H1 (cell line): Measurements from ENCODE around the gene MACROD1. TPM values are rescaled to one million over a fixed set of nuclear protein-coding genes. Genes with fewer than 3 reads are reported as not detected.

ENCODE experiments used
- CTCF ChIA-PET: fragments of 300-600 bp; sonication (Branson Sonifier 250); formaldehyde crosslinking; loops from one replicate; lab custom pipeline; 2021; ENCODE audit not compliant: partially characterized antibody; lab: Charles Lee
- POLR2A ChIA-PET: fragments of 300-600 bp; sonication (Branson Sonifier 250); formaldehyde crosslinking; loops from one replicate; lab custom pipeline; 2021; ENCODE audit warnings: inconsistent platforms; ENCODE audit not compliant: partially characterized antibody; lab: Charles Lee
- DNase-seq, 2 experiments: peaks; one replicate each; pipeline versions ENCODE4 v3.0.0 to v3.0.0-alpha.2; 2010 to 2022; ENCODE audit warnings: low spot score in 2 of 2, low read depth in 1 of 2, mixed read lengths in 1 of 2
- FAIRE-seq: peaks from 2 replicates; lab custom pipeline; 2011; peaks lifted over from hg19 to GRCh38; lab: Jason Lieb, UNC
- H2AFZ ChIP-seq: 2 replicates; pipeline ENCODE4 v1.8.1; 2012; ENCODE audit warnings: low read length, inconsistent platforms
- H2AK5ac ChIP-seq: 2 replicates; pipeline ENCODE4 v1.6.1; 2013; ENCODE audit warnings: low read depth, low read length
- H2BK120ac ChIP-seq: replicated peaks from 2 replicates; pipeline ENCODE3; 2013; ENCODE audit warnings: low read depth, low read length, inconsistent platforms
- H2BK12ac ChIP-seq: 2 replicates; pipeline ENCODE4 v1.6.1; 2013; ENCODE audit warnings: low read depth, low read length
- H2BK15ac ChIP-seq: 2 replicates; pipeline ENCODE4 v1.6.1; 2013; ENCODE audit warnings: low read length
- H2BK20ac ChIP-seq: 2 replicates; pipeline ENCODE4 v1.6.1; 2013; ENCODE audit warnings: low read length
- H2BK5ac ChIP-seq: 2 replicates; pipeline ENCODE4 v1.6.1; 2013; ENCODE audit warnings: low read depth, low read length
- H3K14ac ChIP-seq: 2 replicates; pipeline ENCODE4 v1.6.1; 2013; ENCODE audit warnings: inconsistent platforms; ENCODE audit not compliant: insufficient read length
- H3K18ac ChIP-seq: 2 replicates; pipeline ENCODE4 v1.6.1; 2013; ENCODE audit warnings: low read length; ENCODE audit errors: extremely low read depth
- H3K23ac ChIP-seq: 2 replicates; pipeline ENCODE4 v1.6.1; 2013; ENCODE audit warnings: inconsistent platforms; ENCODE audit not compliant: insufficient read length
- H3K23me2 ChIP-seq: 2 replicates; pipeline ENCODE4 v1.6.1; 2013; ENCODE audit warnings: low read depth, low read length
- H3K27ac ChIP-seq: 2 replicates; pipeline ENCODE4 v1.6.1; 2011; ENCODE audit warnings: low read depth, low read length, inconsistent platforms
- H3K27me3 ChIP-seq, 4 experiments: replicated peaks in 1 of 4; 1 replicate in 1 of 4; 2 replicates in 3 of 4; pipeline versions ENCODE4 v1.6.1 to v1.8.1; 2011 to 2013; ENCODE audit warnings: low read length in 3 of 4, mild to moderate bottlenecking in 3 of 4, inconsistent platforms in 2 of 4, mixed read lengths in 2 of 4, moderate library complexity in 1 of 4; ENCODE audit not compliant: control insufficient read depth in 3 of 4, insufficient read depth in 3 of 4; ENCODE audit errors: extremely low read depth in 1 of 4
- H3K36me3 ChIP-seq, 4 experiments: 2 replicates each; pipeline versions ENCODE4 v1.6.1 to v1.8.1; 2011 to 2013; ENCODE audit warnings: mild to moderate bottlenecking in 4 of 4, low read length in 3 of 4, moderate library complexity in 2 of 4, control low read depth in 1 of 4, inconsistent platforms in 1 of 4; ENCODE audit not compliant: insufficient read depth in 4 of 4, control insufficient read depth in 2 of 4
- H3K4ac ChIP-seq: replicated peaks from 2 replicates; pipeline ENCODE3; 2013; ENCODE audit warnings: low read length, low read depth, mixed read lengths, inconsistent platforms; ENCODE audit not compliant: insufficient read length
- H3K4me1 ChIP-seq, 4 experiments: replicated peaks in 1 of 4; 1 replicate in 1 of 4; 2 replicates in 3 of 4; pipeline versions ENCODE4 v1.6.1 to v1.8.1; 2011 to 2013; ENCODE audit warnings: low read length in 3 of 4, inconsistent platforms in 2 of 4, mixed read lengths in 1 of 4; ENCODE audit not compliant: insufficient read depth in 4 of 4, control insufficient read depth in 3 of 4
- H3K4me2 ChIP-seq, 2 experiments: 2 replicates each; pipeline versions ENCODE4 v1.6.1 to v1.8.1; 2011 to 2013; ENCODE audit warnings: low read depth in 2 of 2, low read length in 2 of 2, control low read depth in 1 of 2, inconsistent platforms in 1 of 2, mild to moderate bottlenecking in 1 of 2; ENCODE audit not compliant: insufficient read depth in 1 of 2
- H3K4me3 ChIP-seq, 4 experiments: fragments of 200-600, 300-600 bp in 1 of 4; sonication (generic), shearing (Covaris generic), sonication (Bioruptor Twin) in 1 of 4; 2 replicates each; pipeline versions ENCODE4 v1.5.1 to v1.8.1; 2011 to 2016; ENCODE audit warnings: low read length in 4 of 4, low read depth in 3 of 4, control low read depth in 2 of 4, inconsistent platforms in 2 of 4, mild to moderate bottlenecking in 2 of 4, mixed read lengths in 1 of 4, moderate library complexity in 1 of 4; ENCODE audit not compliant: insufficient read depth in 2 of 4; ENCODE audit errors: extremely low read depth in 1 of 4
- H3K56ac ChIP-seq: replicated peaks from 2 replicates; pipeline ENCODE3; 2013; ENCODE audit warnings: low read depth, mild to moderate bottlenecking, mixed read lengths, low read length, inconsistent platforms; ENCODE audit not compliant: insufficient read length
- H3K79me1 ChIP-seq: 2 replicates; pipeline ENCODE4 v1.6.1; 2013; ENCODE audit warnings: low read depth, low read length, control low read depth
- H3K79me2 ChIP-seq, 2 experiments: 2 replicates each; pipeline versions ENCODE4 v1.6.1 to v1.8.1; 2012 to 2013; ENCODE audit warnings: low read length in 2 of 2, mild to moderate bottlenecking in 2 of 2, inconsistent platforms in 1 of 2; ENCODE audit not compliant: insufficient read depth in 2 of 2, control insufficient read depth in 1 of 2
- H3K9ac ChIP-seq, 4 experiments: replicated peaks in 1 of 4; 1 replicate in 1 of 4; 2 replicates in 3 of 4; pipeline versions ENCODE4 v1.6.1 to v1.8.1; 2011 to 2013; ENCODE audit warnings: low read depth in 3 of 4, low read length in 3 of 4, control low read depth in 2 of 4, mild to moderate bottlenecking in 2 of 4, moderate library complexity in 2 of 4, inconsistent platforms in 1 of 4; ENCODE audit errors: extremely low read depth in 1 of 4
- H3K9me3 ChIP-seq, 2 experiments: 2 replicates each; pipeline versions ENCODE4 v1.6.1 to v1.8.1; 2012 to 2013; ENCODE audit warnings: mild to moderate bottlenecking in 2 of 2, moderate library complexity in 2 of 2, control low read depth in 1 of 2, inconsistent platforms in 1 of 2, low read depth in 1 of 2, low read length in 1 of 2, mixed read lengths in 1 of 2; ENCODE audit not compliant: insufficient read depth in 2 of 2
- H4K20me1 ChIP-seq, 2 experiments: replicated peaks in 1 of 2; 2 replicates each; pipeline versions ENCODE3 to v1.8.1; 2011 to 2013; ENCODE audit warnings: inconsistent platforms in 2 of 2, low read length in 2 of 2, mild to moderate bottlenecking in 1 of 2; ENCODE audit not compliant: insufficient read depth in 2 of 2, control insufficient read depth in 1 of 2
- H4K5ac ChIP-seq: 2 replicates; pipeline ENCODE4 v1.6.1; 2013; ENCODE audit warnings: low read length, low read depth, mixed read lengths, inconsistent platforms; ENCODE audit not compliant: insufficient read length
- H4K8ac ChIP-seq: 2 replicates; pipeline ENCODE4 v1.8.0; 2013; ENCODE audit warnings: mild to moderate bottlenecking, moderate library complexity, low read length, inconsistent platforms; ENCODE audit not compliant: insufficient read depth; ENCODE audit errors: extremely low read depth
- H4K91ac ChIP-seq: replicated peaks from 2 replicates; pipeline ENCODE3; 2013; ENCODE audit warnings: low read length, mixed read lengths, inconsistent platforms; ENCODE audit not compliant: insufficient read length
- BACH1 ChIP-seq: IDR thresholded peaks from 2 replicates; pipeline ENCODE4 v1.6.1; 2012; ENCODE audit warnings: low read length, improper control_type of control experiment
- SAP30 ChIP-seq: fragments of 300-600 bp; sonication (generic); IDR thresholded peaks from 2 replicates; pipeline ENCODE4 v1.7.1; 2012; ENCODE audit warnings: low read length, moderate library complexity, mild to moderate bottlenecking, inconsistent platforms; ENCODE audit not compliant: insufficient read depth, insufficient replicate concordance
- WGBS, 2 experiments: shearing (Covaris generic) in 1 of 2; methylation state at CpG; one replicate each; pipeline versions ENCODE4 v1.1.6 to v1.1.7; 2013 to 2015; ENCODE audit warnings: low lambda C conversion rate in 2 of 2, mixed read lengths in 2 of 2, inconsistent platforms in 1 of 2, low coverage in 1 of 2, missing lambda C conversion rate in 1 of 2; ENCODE audit not compliant: insufficient replicate concordance in 2 of 2, insufficient coverage in 1 of 2, insufficient read length in 1 of 2; ENCODE audit errors: extremely low coverage in 1 of 2, missing lambda C conversion rate in 1 of 2; 5-methylcytosine and 5-hydroxymethylcytosine counted together
- polyA plus RNA-seq, 7 experiments: library from polyadenylated mRNA; depleted of rRNA in 3 of 7; stranded (reverse) in 5 of 7; unstranded in 2 of 7; fragments of >200 nt in 5 of 7; fragments of 200-250 nt in 2 of 7; gene quantifications; 1 replicate in 5 of 7; 2 replicates in 1 of 7; 4 replicates in 1 of 7; pipeline versions ENCODE4 v1.2.1 to v1.2.3, GENCODE V29; 2011 to 2013; ENCODE audit warnings: missing spikeins in 2 of 7, mixed read lengths in 2 of 7
- total RNA-seq: library from RNA; stranded (reverse); fragmentation: NEBNext Ultra II Directional; extraction: Animal tissue kit (Norgen Biotek cat#: 25700); gene quantifications from 2 replicates; pipeline ENCODE4 v1.2.1, GENCODE V29; 2021

MACROD1 gene
- total and polyA plus RNA-seq, 2 of the 8 experiments (the other 6 are each of a cell fraction or from before 2014, with no cell fraction given), result 19.5 to 34.1 TPM

DNA sequence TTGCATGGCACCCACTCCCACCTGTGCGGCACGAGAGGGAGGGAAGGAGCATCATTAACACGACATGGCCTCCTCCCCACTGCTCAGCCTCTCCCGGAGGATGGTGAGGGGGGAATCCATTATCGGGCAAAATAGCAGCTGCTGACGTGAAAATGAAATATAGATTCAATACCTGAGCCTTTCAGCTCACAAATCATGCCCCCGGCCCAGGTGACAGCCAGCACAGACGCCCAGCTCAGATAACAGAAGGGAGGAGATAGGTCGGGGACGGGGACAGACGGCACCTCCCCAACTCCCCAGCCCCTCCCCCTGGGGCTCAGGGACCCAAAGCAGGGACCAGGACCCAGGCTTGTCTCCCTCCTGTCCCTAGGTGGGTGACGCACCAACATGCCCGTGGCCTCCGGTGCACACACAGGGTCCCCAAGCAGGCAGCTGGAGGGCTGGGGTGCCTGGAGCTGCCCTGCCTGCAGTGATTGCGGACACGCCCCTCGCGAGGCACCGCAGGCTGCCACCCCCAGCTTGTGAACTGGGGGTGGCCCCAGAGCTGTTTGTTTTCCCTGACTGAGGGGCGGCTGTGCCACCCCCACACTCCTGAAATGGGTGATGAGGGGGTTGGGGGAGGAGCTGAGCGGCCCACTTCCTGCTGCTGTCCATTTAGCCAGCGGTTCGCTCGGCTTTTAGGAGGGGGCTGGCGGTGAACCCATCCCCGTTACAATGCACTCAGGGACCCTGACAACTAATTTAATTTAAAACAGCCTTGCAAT lies 98.5 kb downstream of the MACROD1 start:
- H3K18ac ChIP-seq, result peak overlapping the region; percentile 71; the same call in 1 of the 2 replicates
- CTCF ChIA-PET, result interaction anchor here (0.5 to 1.6 kb wide), 12 partner anchors 11 to 175 kb away, joined by 3 to 9 read pairs (median 4); no protein-coding TSS in a partner anchor
- H2AFZ ChIP-seq, result no peak overlapping the region
- DNase-seq, result no peak
- no peak overlapping the region for H3K4me2 ChIP-seq
- H3K79me1 ChIP-seq, result 0 out of 2 replicates have a peak, but pooled peaks cover under 1% of the 10 kb centered on the region
- H3K27me3 ChIP-seq, result peaks cover under 1 to 64% (median 46%) of the 10 kb centered on the region in 4 experiments
- no peaks in the 10 kb centered on the region for H3K9me3 ChIP-seq
- no peak overlapping the region for H3K9ac ChIP-seq
- FAIRE-seq, result no peak
- no peaks in the 10 kb centered on the region for H3K36me3 ChIP-seq
- no peak overlapping the region for H4K5ac ChIP-seq
- H2BK20ac ChIP-seq, result no peak overlapping the region
- H3K4me1 ChIP-seq, result peaks cover 0 to 13% (median 4%) of the 10 kb centered on the region in 4 experiments; a peak in 4 of 7 replicates
- H4K20me1 ChIP-seq, result peaks cover 6 to 17% of the 10 kb centered on the region in 2 experiments
- WGBS, 2 experiments, result 78% methylated on average over 19 of the region's 26 CpGs; no CpG with 5 or more reads in 1 of the 2 experiments
- no peak overlapping the region for H4K8ac ChIP-seq
- H3K23me2 ChIP-seq, result no peaks in the 10 kb centered on the region
- no peak overlapping the region for H3K4me3 ChIP-seq
- no peak overlapping the region for H2BK120ac ChIP-seq
- H3K23ac ChIP-seq, result no peak overlapping the region
- no peak overlapping the region for H3K14ac ChIP-seq
- H2BK12ac ChIP-seq, result no peak overlapping the region
- H4K91ac ChIP-seq, result no peak overlapping the region
- no peak overlapping the region for H3K4ac ChIP-seq
- H2AK5ac ChIP-seq, result no peak overlapping the region
- H2BK5ac ChIP-seq, result no peak overlapping the region
- no peaks in the 10 kb centered on the region for H3K79me2 ChIP-seq
- H3K56ac ChIP-seq, result no peak overlapping the region
- H3K27ac ChIP-seq, result no peak overlapping the region
- no peak overlapping the region for H2BK15ac ChIP-seq
- POLR2A ChIA-PET, result no interaction called here
- TF ChIP-seq BACH1 (no peak), SAP30 (no peak)
